Activated CD8-positive, alpha-beta T cell treated with anti-CD3 and anti-CD28 coated beads for 36 hours (primary cell): ENCODE measurements around the gene MTX1. TPM values are rescaled to one million over a fixed set of nuclear protein-coding genes. Genes with fewer than 3 reads are reported as not detected.

ENCODE experiments used
- ATAC-seq: fragments of 200-7000 bp; cut with Tn5 transposase; one replicate; pipeline ENCODE4 v1.10.0; 2021; ENCODE audit warnings: mild to moderate bottlenecking, moderate library complexity
- CTCF ChIA-PET: fragments of 350-600 bp; sonication (Branson Sonifier 250); formaldehyde crosslinking; loops from one replicate; lab custom pipeline; 2021; ENCODE audit warnings: antibody characterized with exemption; lab: Charles Lee
- POLR2A ChIA-PET: fragments of 350-600 bp; sonication (Branson Sonifier 250); formaldehyde crosslinking; loops from one replicate; lab custom pipeline; 2021; ENCODE audit warnings: antibody characterized with exemption; lab: Charles Lee
- DNase-seq: peaks from one replicate; pipeline ENCODE4 v3.0.0-alpha.2; 2020
- H3K27ac Mint-ChIP-seq: one replicate; pipeline ENCODE4 v1.8.0; 2021; ENCODE audit warnings: mild to moderate bottlenecking, mixed read lengths
- H3K27me3 Mint-ChIP-seq: one replicate; pipeline ENCODE4 v1.8.0; 2021; ENCODE audit warnings: mixed read lengths
- H3K36me3 Mint-ChIP-seq: one replicate; pipeline ENCODE4 v1.8.0; 2021; ENCODE audit warnings: low read depth, mixed read lengths
- H3K4me1 Mint-ChIP-seq: one replicate; pipeline ENCODE4 v1.8.0; 2021; ENCODE audit warnings: low read depth, mixed read lengths
- H3K4me3 Mint-ChIP-seq: one replicate; pipeline ENCODE4 v1.8.0; 2021; ENCODE audit warnings: mild to moderate bottlenecking, moderate library complexity, mixed read lengths
- H3K9me3 Mint-ChIP-seq: one replicate; pipeline ENCODE4 v1.8.0; 2021; ENCODE audit warnings: mixed read lengths
- intact Hi-C: fragments of 100-400 bp; cut with micrococcal nuclease; formaldehyde crosslinking; loops from one replicate; pipeline ENCODE4 v1.10.0; 2022
- total RNA-seq, 2 experiments: library from RNA; stranded (reverse); gene quantifications; one replicate each; pipeline ENCODE4 v1.2.3, GENCODE V29; 2021
- TF ChIP-seq, protein P1 (sequence below): fragments of 200-600 bp; IDR thresholded peaks from one replicate; pipeline ENCODE4 v1.8.0; 2022; ENCODE audit warnings: antibody characterized with exemption, mild to moderate bottlenecking

Gene MTX1
- total RNA-seq, 2 experiments from 2014 or later: 59.2 to 61.0 TPM

DNA sequence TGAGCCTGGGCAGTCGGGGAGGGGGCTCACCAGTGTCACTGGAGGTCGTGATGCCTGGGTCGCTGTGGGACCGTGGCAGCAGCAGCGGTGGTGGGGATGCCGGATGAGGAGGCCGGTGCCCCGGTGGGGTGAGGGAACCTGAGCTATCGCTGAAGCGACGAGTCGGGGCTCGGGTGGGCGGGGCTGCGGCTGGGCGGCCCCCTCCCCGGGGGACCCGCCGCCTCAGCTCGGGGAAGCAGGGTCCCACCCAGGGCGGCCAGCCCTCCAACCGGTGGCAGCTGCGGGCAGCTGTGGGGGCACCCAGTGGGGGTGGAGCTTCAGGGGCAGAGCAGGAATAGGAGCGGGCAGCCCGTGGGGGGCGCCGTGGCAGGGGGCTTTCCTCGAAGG lies 41.7 kb downstream of the MTX1 start:
- Mint-ChIP-seq H3K27me3 (no peaks in the 10 kb centered on the region), H3K36me3 (peaks cover 9% of the 10 kb centered on the region), H3K4me3 (peak overlapping the region; percentile 60), H3K9me3 (no peaks in the 10 kb centered on the region), H3K4me1 (peaks cover 27% of the 10 kb centered on the region), H3K27ac (peak overlapping the region; percentile 62)
- intact Hi-C loops: loop anchor here (10.0 kb wide), 1 partner anchor 345 kb away; no protein-coding TSS in a partner anchor
- ChIA-PET CTCF (interaction anchor here (0.6 to 6.9 kb wide), 45 partner anchors 9 to 476 kb away, joined by 3 to 232 read pairs (median 6); partner anchors contain the start of genes ADAM15, CLK2, FDPS and FLAD1), POLR2A (interaction anchor here (1.1 to 3.4 kb wide), 9 partner anchors 11 to 286 kb away, joined by 3 to 24 read pairs (median 4); partner anchors contain the start of genes CLK2, RUSC1 and SCAMP3)
- DNase-seq (no peak), ATAC-seq (peak; percentile 35)
- TF ChIP-seq, protein P1, sequence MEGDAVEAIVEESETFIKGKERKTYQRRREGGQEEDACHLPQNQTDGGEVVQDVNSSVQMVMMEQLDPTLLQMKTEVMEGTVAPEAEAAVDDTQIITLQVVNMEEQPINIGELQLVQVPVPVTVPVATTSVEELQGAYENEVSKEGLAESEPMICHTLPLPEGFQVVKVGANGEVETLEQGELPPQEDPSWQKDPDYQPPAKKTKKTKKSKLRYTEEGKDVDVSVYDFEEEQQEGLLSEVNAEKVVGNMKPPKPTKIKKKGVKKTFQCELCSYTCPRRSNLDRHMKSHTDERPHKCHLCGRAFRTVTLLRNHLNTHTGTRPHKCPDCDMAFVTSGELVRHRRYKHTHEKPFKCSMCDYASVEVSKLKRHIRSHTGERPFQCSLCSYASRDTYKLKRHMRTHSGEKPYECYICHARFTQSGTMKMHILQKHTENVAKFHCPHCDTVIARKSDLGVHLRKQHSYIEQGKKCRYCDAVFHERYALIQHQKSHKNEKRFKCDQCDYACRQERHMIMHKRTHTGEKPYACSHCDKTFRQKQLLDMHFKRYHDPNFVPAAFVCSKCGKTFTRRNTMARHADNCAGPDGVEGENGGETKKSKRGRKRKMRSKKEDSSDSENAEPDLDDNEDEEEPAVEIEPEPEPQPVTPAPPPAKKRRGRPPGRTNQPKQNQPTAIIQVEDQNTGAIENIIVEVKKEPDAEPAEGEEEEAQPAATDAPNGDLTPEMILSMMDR: no peak

DNA sequence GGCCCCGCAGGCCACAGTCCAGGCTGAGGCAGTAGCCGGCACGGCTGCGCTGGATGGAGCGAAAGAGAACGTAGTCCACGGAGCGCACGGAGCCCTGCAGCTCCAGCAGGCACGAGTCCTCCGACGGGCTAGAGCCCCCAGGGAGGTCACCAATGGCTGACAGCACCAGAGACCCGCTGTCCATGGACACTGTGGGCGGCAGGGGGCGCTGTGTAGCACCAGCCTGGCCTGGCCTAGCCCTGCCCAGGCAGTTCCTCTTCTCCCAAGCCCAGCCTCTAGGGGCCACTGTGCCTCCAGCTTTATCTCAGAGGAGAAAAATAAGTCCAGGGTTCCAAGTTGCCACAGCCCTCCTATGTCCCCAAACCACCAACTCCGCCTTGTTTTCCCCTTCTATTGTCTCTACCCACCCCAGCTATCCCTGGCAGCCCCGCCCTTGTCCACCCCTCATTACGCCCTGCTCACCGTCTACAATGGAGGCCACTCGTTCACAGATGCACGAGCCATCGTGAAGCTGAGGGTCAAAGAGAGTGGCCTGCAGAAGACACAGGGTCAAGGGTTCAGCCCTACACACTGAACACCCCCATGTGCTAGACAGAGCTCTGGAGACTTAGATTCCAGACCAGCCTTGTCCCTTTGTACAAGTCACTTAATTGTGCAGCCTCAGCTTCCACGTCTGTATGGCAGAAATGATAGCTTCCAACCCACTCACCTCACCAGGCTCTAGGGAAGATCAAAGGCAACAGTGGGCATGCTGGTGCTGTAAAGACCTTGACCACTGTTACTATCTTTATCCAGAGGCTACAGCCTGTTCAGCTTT lies 42.3 kb downstream of the MTX1 start:
- peak; percentile 98 for DNase-seq
- ChIA-PET CTCF (interaction anchor here (0.6 to 6.9 kb wide), 57 partner anchors 10 to 475 kb away, joined by 3 to 232 read pairs (median 5); partner anchors contain the start of genes CLK2, FDPS, FLAD1 and KRTCAP2), POLR2A (interaction anchor here (0.7 to 3.4 kb wide), 12 partner anchors 9 to 285 kb away, joined by 3 to 24 read pairs (median 4); partner anchors contain the start of genes CLK2, RUSC1 and SCAMP3)
- Mint-ChIP-seq H3K27ac (peak overlapping the region; percentile 62), H3K27me3 (no peaks in the 10 kb centered on the region), H3K36me3 (peaks cover 11% of the 10 kb centered on the region), H3K4me1 (peaks cover 30% of the 10 kb centered on the region), H3K9me3 (no peaks in the 10 kb centered on the region), H3K4me3 (peak overlapping the region; percentile 60)
- intact Hi-C loops: loop anchor here (10.0 kb wide), 1 partner anchor 344 kb away; no protein-coding TSS in a partner anchor
- TF ChIP-seq, protein P1: peak; percentile 99
- ATAC-seq: peak; percentile 95

DNA sequence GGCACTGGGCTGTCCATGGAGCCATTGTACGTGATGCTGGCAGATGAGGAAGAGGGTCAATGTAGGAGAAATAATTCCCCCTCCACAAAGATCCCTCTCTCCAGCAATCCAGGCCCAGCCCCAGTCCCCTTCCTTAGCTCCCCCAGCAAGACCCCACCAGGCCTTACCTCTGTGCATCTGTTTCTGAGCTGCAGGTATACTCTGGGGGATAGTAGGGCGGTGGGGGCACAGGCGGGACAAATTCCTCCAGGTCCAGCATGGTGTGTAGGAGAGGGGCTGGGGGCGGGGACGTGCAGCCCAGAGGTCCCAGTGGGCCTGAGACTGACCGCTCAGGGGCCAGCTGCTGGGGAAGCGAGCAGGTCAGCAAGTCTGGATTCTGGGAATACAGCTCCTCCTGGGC lies 43.1 kb downstream of the MTX1 start:
- Mint-ChIP-seq H3K4me1 (peaks cover 30% of the 10 kb centered on the region), H3K27me3 (no peaks in the 10 kb centered on the region), H3K27ac (peak overlapping the region; percentile 62), H3K36me3 (peaks cover 11% of the 10 kb centered on the region), H3K9me3 (no peaks in the 10 kb centered on the region), H3K4me3 (no peak overlapping the region)
- intact Hi-C loops: loop anchor here (10.0 kb wide), 1 partner anchor 343 kb away; no protein-coding TSS in a partner anchor
- CTCF ChIA-PET: interaction anchor here (0.8 to 6.9 kb wide), 43 partner anchors 8 to 474 kb away, joined by 3 to 232 read pairs (median 6); partner anchors contain the start of genes CLK2, FDPS, KRTCAP2 and MSTO1
- DNase-seq (no peak), ATAC-seq (no peak)
- POLR2A ChIA-PET: interaction anchor here (0.8 to 3.4 kb wide), 9 partner anchors 8 to 71 kb away, joined by 3 to 24 read pairs (median 5); partner anchors contain the start of genes CLK2, RUSC1 and SCAMP3
- TF ChIP-seq, protein P1: no peak

DNA sequence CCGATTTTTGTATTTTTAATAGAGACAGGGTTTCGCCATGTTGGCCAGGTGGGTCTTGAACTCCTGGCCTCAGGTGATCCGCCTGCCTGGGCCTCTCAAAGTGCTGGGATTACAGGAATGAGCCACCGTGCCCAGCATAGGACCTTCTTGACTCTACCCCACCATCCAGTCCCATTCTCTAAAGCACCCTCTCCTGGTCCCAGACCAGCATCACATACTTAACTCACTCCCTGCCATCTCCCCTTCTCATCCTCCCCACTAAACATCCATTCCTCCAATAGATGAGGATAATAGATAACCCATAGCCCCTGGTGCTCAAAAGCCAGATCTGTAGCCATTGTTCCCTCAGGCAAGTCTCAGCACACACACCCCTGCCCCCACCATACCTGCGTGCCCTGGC lies 44.7 kb downstream of the MTX1 start:
- Mint-ChIP-seq H3K27ac (no peak overlapping the region), H3K27me3 (no peaks in the 10 kb centered on the region), H3K4me1 (peaks cover 31% of the 10 kb centered on the region), H3K9me3 (no peaks in the 10 kb centered on the region), H3K36me3 (peaks cover 15% of the 10 kb centered on the region), H3K4me3 (peak overlapping the region; percentile 77)
- intact Hi-C loops: loop anchor here (10.0 kb wide), 1 partner anchor 342 kb away; no protein-coding TSS in a partner anchor
- ATAC-seq (no peak), DNase-seq (no peak)
- ChIA-PET POLR2A (interaction anchor here (0.6 to 1.0 kb wide), 3 partner anchors 8 to 70 kb away, joined by 3 to 5 read pairs (median 3); partner anchors contain the start of gene SCAMP3), CTCF (interaction anchor here (6.6 to 6.9 kb wide), 2 partner anchors 14 to 69 kb away, joined by 170 to 232 read pairs; partner anchors contain the start of genes CLK2, RUSC1 and SCAMP3)
- TF ChIP-seq, protein P1: no peak
